Liver (tissue), 9 donors: ENCODE measurements around the gene MOCS3. TPM values are rescaled to one million over a fixed set of nuclear protein-coding genes. Genes with fewer than 3 reads are reported as not detected.

ENCODE experiments used
- DNase-seq: peaks from one replicate; pipeline ENCODE4 v3.0.0-alpha.2; 2017; ENCODE audit warnings: low spot score
- H3K27ac ChIP-seq, 2 donors: one replicate each; pipeline ENCODE4 v1.7.0; 2013; ENCODE audit warnings: inconsistent platforms in 2 of 2, low read length in 2 of 2, control low read depth in 1 of 2, low read depth in 1 of 2, mild to moderate bottlenecking in 1 of 2
- H3K27me3 ChIP-seq, 4 donors: one replicate each; pipeline versions ENCODE4 v1.6.1 to v1.7.0; 2013; ENCODE audit warnings: low read length in 3 of 4, inconsistent platforms in 1 of 4, mild to moderate bottlenecking in 1 of 4, moderate library complexity in 1 of 4; ENCODE audit not compliant: control insufficient read depth in 4 of 4, insufficient read depth in 4 of 4
- H3K36me3 ChIP-seq, 4 donors: one replicate each; pipeline versions ENCODE4 v1.6.1 to v1.7.0; 2013; ENCODE audit warnings: low read length in 3 of 4, mild to moderate bottlenecking in 3 of 4, low read depth in 1 of 4, moderate library complexity in 1 of 4; ENCODE audit not compliant: control insufficient read depth in 4 of 4, insufficient read depth in 3 of 4
- H3K4me1 ChIP-seq, 4 donors: one replicate each; pipeline versions ENCODE4 v1.6.1 to v1.7.0; 2013; ENCODE audit warnings: low read length in 3 of 4, mild to moderate bottlenecking in 3 of 4, moderate library complexity in 1 of 4; ENCODE audit not compliant: control insufficient read depth in 4 of 4, insufficient read depth in 4 of 4
- H3K4me3 ChIP-seq, 3 donors: one replicate each; pipeline versions ENCODE4 v1.6.1 to v1.7.0; 2013; ENCODE audit warnings: low read length in 3 of 3, control low read depth in 1 of 3, low read depth in 1 of 3, mild to moderate bottlenecking in 1 of 3
- H3K9ac ChIP-seq, 2 donors: one replicate each; pipeline ENCODE4 v1.7.0; 2013; ENCODE audit warnings: low read length in 2 of 2, mild to moderate bottlenecking in 2 of 2, moderate library complexity in 2 of 2, control low read depth in 1 of 2, low read depth in 1 of 2
- H3K9me3 ChIP-seq, 4 donors: one replicate each; pipeline versions ENCODE4 v1.6.1 to v1.7.0; 2013; ENCODE audit warnings: low read length in 3 of 4; ENCODE audit not compliant: control insufficient read depth in 4 of 4
- EGR1 ChIP-seq, 2 donors: IDR thresholded peaks; 2 replicates each; pipeline ENCODE4 v1.6.1; 2016 to 2018; ENCODE audit warnings: antibody characterized with exemption in 2 of 2, low read depth in 2 of 2
- FOXA1 ChIP-seq: IDR thresholded peaks from 2 replicates; pipeline ENCODE4 v1.6.1; 2016; ENCODE audit warnings: antibody characterized with exemption
- FOXA2 ChIP-seq: IDR thresholded peaks from 2 replicates; pipeline ENCODE4 v1.6.1; 2016; ENCODE audit warnings: antibody characterized with exemption
- GABPA ChIP-seq, 2 donors: IDR thresholded peaks in 1 of 2; conservative IDR thresholded peaks in 1 of 2; 2 replicates each; pipeline ENCODE4 v1.6.1; 2016; ENCODE audit warnings: antibody characterized with exemption in 2 of 2, mild to moderate bottlenecking in 1 of 2, moderate library complexity in 1 of 2
- HNF4A ChIP-seq, 2 donors: conservative IDR thresholded peaks; 2 replicates each; pipeline ENCODE4 v1.6.1; 2016; ENCODE audit warnings: antibody characterized with exemption in 2 of 2, mild to moderate bottlenecking in 2 of 2
- HNF4G ChIP-seq: IDR thresholded peaks from 2 replicates; pipeline ENCODE4 v1.6.1; 2016; ENCODE audit warnings: antibody characterized with exemption
- JUND ChIP-seq, 2 donors: IDR thresholded peaks; 2 replicates each; pipeline ENCODE4 v1.6.1; 2016; ENCODE audit warnings: antibody characterized with exemption in 2 of 2
- MAX ChIP-seq: IDR thresholded peaks from 2 replicates; pipeline ENCODE4 v1.6.1; 2016; ENCODE audit warnings: antibody characterized with exemption
- NR2F2 ChIP-seq: IDR thresholded peaks from 2 replicates; pipeline ENCODE4 v1.6.1; 2016; ENCODE audit warnings: antibody characterized with exemption
- RAD21 ChIP-seq, 2 donors: IDR thresholded peaks; 2 replicates each; pipeline ENCODE4 v1.6.1; 2016; ENCODE audit warnings: antibody characterized with exemption in 2 of 2, mild to moderate bottlenecking in 2 of 2
- REST ChIP-seq: IDR thresholded peaks from 2 replicates; pipeline ENCODE4 v1.6.1; 2016; ENCODE audit warnings: antibody characterized with exemption, mild to moderate bottlenecking
- RXRA ChIP-seq, 2 donors: IDR thresholded peaks; 2 replicates each; pipeline ENCODE4 v1.6.1; 2017 to 2018; ENCODE audit warnings: antibody characterized with exemption in 2 of 2, mild to moderate bottlenecking in 1 of 2
- SP1 ChIP-seq: IDR thresholded peaks from 2 replicates; pipeline ENCODE4 v1.6.1; 2018; ENCODE audit warnings: antibody characterized with exemption, mild to moderate bottlenecking
- TAF1 ChIP-seq: conservative IDR thresholded peaks from 2 replicates; pipeline ENCODE4 v1.6.1; 2016; ENCODE audit warnings: antibody characterized with exemption, mild to moderate bottlenecking
- YY1 ChIP-seq: IDR thresholded peaks from 2 replicates; pipeline ENCODE4 v1.6.1; 2016; ENCODE audit warnings: antibody characterized with exemption, mild to moderate bottlenecking
- WGBS: extraction: QIAGEN DNeasy Blood & Tissue Kit; methylation state at CpG from one replicate; pipeline ENCODE4 v1.1.7; 2013; 5-methylcytosine and 5-hydroxymethylcytosine counted together
- polyA plus RNA-seq, 2 donors: library from polyadenylated mRNA; stranded (reverse) in 1 of 2; unstranded in 1 of 2; fragments of 200-250 nt in 1 of 2; fragments of >200 nt in 1 of 2; fragmentation: Nextera tagmentation in 1 of 2; extraction: Ambion mirVana in 1 of 2; gene quantifications; one replicate each; pipeline versions ENCODE4 v1.2.1 to v1.2.3, GENCODE V29; 2013 to 2015
- total RNA-seq, 2 donors: library from RNA; depleted of rRNA; stranded (reverse); fragments of >200 nt; gene quantifications; one replicate each; pipeline ENCODE4 v1.2.3, GENCODE V29; 2014
- TF ChIP-seq, protein P1 (sequence below): IDR thresholded peaks from 2 replicates; pipeline ENCODE4 v1.6.1; 2016; ENCODE audit warnings: antibody characterized with exemption
- TF ChIP-seq, protein P2 (sequence below): fragments of 150-350 bp; IDR thresholded peaks from 2 replicates; pipeline ENCODE4 v1.5.1; 2017; ENCODE audit warnings: improper control_type of control experiment, low read depth, low read length; ENCODE audit not compliant: missing input control
- donor health status: healthy.
- donor health status: healthy.
- donor health status: healthy.
- donor health status: healthy.
- donor health status: healthy.

MOCS3 gene
- total and polyA plus RNA-seq, 4 donors, result 1.7 to 4.3 (median 3.2) TPM

- Histone ChIP-seq H3K4me3 (no peak overlapping the region), H3K27ac (no peak overlapping the region), H3K4me1 (peaks cover 7 to 31% (median 30%) of the 10 kb centered on the region in 4 donors), H3K9ac (no peak overlapping the region), H3K27me3 (no peaks in the 10 kb centered on the region), H3K9me3 (no peaks in the 10 kb centered on the region), H3K36me3 (peaks cover 0 to 3% (median 2%) of the 10 kb centered on the region in 4 donors)
- no peak for DNase-seq
- no peak for TF ChIP-seq GABPA (IDR thresholded peaks at IDR 0.05 in 1 of 2, conservative IDR thresholded peaks at IDR 0.05 in 1 of 2)
- TF ChIP-seq TAF1, result no peak
- no peak for TF ChIP-seq RXRA (IDR thresholded peaks at IDR 0.05)
- TF ChIP-seq REST, result no peak
- TF ChIP-seq RAD21 (IDR thresholded peaks at IDR 0.05), result no peak
- TF ChIP-seq, protein P1, sequence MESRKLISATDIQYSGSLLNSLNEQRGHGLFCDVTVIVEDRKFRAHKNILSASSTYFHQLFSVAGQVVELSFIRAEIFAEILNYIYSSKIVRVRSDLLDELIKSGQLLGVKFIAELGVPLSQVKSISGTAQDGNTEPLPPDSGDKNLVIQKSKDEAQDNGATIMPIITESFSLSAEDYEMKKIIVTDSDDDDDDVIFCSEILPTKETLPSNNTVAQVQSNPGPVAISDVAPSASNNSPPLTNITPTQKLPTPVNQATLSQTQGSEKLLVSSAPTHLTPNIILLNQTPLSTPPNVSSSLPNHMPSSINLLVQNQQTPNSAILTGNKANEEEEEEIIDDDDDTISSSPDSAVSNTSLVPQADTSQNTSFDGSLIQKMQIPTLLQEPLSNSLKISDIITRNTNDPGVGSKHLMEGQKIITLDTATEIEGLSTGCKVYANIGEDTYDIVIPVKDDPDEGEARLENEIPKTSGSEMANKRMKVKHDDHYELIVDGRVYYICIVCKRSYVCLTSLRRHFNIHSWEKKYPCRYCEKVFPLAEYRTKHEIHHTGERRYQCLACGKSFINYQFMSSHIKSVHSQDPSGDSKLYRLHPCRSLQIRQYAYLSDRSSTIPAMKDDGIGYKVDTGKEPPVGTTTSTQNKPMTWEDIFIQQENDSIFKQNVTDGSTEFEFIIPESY, result no peak
- TF ChIP-seq FOXA2, result no peak
- TF ChIP-seq EGR1 (IDR thresholded peaks at IDR 0.05; ENCODE audit: low read depth in 2 of 2), result no peak
- TF ChIP-seq FOXA1, result no peak
- no peak for TF ChIP-seq YY1
- TF ChIP-seq, protein P2, sequence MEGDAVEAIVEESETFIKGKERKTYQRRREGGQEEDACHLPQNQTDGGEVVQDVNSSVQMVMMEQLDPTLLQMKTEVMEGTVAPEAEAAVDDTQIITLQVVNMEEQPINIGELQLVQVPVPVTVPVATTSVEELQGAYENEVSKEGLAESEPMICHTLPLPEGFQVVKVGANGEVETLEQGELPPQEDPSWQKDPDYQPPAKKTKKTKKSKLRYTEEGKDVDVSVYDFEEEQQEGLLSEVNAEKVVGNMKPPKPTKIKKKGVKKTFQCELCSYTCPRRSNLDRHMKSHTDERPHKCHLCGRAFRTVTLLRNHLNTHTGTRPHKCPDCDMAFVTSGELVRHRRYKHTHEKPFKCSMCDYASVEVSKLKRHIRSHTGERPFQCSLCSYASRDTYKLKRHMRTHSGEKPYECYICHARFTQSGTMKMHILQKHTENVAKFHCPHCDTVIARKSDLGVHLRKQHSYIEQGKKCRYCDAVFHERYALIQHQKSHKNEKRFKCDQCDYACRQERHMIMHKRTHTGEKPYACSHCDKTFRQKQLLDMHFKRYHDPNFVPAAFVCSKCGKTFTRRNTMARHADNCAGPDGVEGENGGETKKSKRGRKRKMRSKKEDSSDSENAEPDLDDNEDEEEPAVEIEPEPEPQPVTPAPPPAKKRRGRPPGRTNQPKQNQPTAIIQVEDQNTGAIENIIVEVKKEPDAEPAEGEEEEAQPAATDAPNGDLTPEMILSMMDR, result no peak
- TF ChIP-seq HNF4G, result no peak
- no peak for TF ChIP-seq NR2F2
- no peak for TF ChIP-seq HNF4A (conservative IDR thresholded peaks at IDR 0.05)
- TF ChIP-seq SP1, result no peak
- TF ChIP-seq JUND (IDR thresholded peaks at IDR 0.05), result no peak
- TF ChIP-seq MAX, result no peak
- WGBS, result 74% methylated on average over 5 of the region's 5 CpGs
Measured at GRCh38 chr20:50928469-50928868, 30.1 kb upstream of the MOCS3 start.
